ELF-1 (cell line): ENCODE measurements around the gene GRIA4.
A peak's percentile ranks its signal among the peaks of the same experiment; 100 is the strongest.

Experiments
- DNase-seq: peaks from one replicate; pipeline ENCODE4 v3.0.0-alpha.2; 2016; ENCODE audit warnings: low read depth, low spot score

GRIA4 gene

GRCh38 chr11:105789579-105790420, 179.9 kb downstream of the GRIA4 start:
- no peak for DNase-seq

GRCh38 chr11:105790840-105791239, 181.0 kb downstream of the GRIA4 start:
- no peak for DNase-seq

GRCh38 chr11:105793092-105793491, 183.2 kb downstream of the GRIA4 start:
- no peak for DNase-seq

GRCh38 chr11:105799263-105799662, 189.4 kb downstream of the GRIA4 start:
- no peak for DNase-seq

GRCh38 chr11:105799728-105800462, 190.0 kb downstream of the GRIA4 start:
- DNase-seq: no peak

- DNase-seq: no peak
Observed at GRCh38 chr11:105802390-105802789, 192.5 kb downstream of the GRIA4 start.

GRCh38 chr11:105811242-105811641, 201.4 kb downstream of the GRIA4 start:
- no peak for DNase-seq

- peak; percentile 48 for DNase-seq
Observed at GRCh38 chr11:105821372-105821771, 211.5 kb downstream of the GRIA4 start.

GRCh38 chr11:105821781-105822180, 211.9 kb downstream of the GRIA4 start:
- DNase-seq: no peak

- DNase-seq: no peak
Observed at GRCh38 chr11:105823495-105824033, 213.7 kb downstream of the GRIA4 start.

- DNase-seq: no peak
Observed at GRCh38 chr11:105824457-105825013, 214.7 kb downstream of the GRIA4 start.

- DNase-seq: no peak
Observed at GRCh38 chr11:105825141-105825540, 215.3 kb downstream of the GRIA4 start.

- DNase-seq: no peak
Observed at GRCh38 chr11:105827906-105828305, 218.0 kb downstream of the GRIA4 start.

GRCh38 chr11:105829084-105829483, 219.2 kb downstream of the GRIA4 start:
- no peak for DNase-seq

- DNase-seq: no peak
Observed at GRCh38 chr11:105834461-105834860, 224.6 kb downstream of the GRIA4 start.

- no peak for DNase-seq
Observed at GRCh38 chr11:105838668-105839384, 229.0 kb downstream of the GRIA4 start.

- DNase-seq: no peak
Observed at GRCh38 chr11:105840391-105840790, 230.5 kb downstream of the GRIA4 start.

GRCh38 chr11:105852403-105852802, 242.5 kb downstream of the GRIA4 start:
- no peak for DNase-seq

- no peak for DNase-seq
Observed at GRCh38 chr11:105854269-105854668, 244.4 kb downstream of the GRIA4 start.

GRCh38 chr11:105856954-105857353, 247.1 kb downstream of the GRIA4 start:
- DNase-seq: no peak

- no peak for DNase-seq
Observed at GRCh38 chr11:105857728-105858127, 247.9 kb downstream of the GRIA4 start.

GRCh38 chr11:105858841-105859240, 249.0 kb downstream of the GRIA4 start:
- no peak for DNase-seq
